GM18861 (cell line): ENCODE results near the gene SMAD6.

ENCODE experiments used
- ATAC-seq: cut with Tn5 transposase; IDR thresholded peaks from one replicate; pipeline ENCODE4 v1.9.1; 2021; ENCODE audit not compliant: unreplicated experiment

SMAD6 gene

DNA sequence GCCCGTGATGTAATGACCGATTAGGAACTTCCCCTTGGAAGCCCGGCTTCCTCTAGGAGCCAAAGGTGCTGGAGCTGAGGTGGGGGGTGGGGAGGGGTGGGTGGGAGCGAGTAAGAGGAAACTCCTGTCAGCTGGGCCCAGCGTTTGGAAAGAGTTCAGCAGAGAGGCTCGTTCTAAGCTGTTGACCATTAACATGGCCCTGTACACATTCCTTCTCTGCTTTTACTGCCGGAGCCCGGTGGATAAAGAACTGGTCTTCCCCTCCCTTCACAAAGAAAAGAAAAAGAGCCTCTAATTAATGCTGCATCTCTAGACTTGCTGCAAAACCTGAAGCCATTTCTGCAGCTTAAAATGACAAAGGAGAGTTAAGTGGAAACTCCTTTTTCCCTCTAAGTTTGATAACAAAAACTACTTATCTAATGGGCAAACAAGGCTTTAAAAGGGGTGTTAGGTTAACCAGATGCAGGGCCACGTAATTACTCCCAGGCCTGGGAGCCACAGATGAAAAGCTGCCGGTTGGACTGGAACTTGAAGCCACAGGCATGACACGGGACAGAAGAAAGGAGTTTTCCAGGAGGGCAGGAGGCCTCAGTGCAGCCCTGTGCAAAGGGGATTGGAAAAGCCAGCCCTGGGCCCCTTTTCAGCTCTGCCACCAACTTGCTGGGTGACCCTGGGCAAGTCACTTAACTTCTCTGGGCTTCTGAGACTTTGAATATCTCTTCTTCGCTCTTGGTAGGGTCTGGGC, 71.3 kb downstream of the SMAD6 start:
- no peak for ATAC-seq

DNA sequence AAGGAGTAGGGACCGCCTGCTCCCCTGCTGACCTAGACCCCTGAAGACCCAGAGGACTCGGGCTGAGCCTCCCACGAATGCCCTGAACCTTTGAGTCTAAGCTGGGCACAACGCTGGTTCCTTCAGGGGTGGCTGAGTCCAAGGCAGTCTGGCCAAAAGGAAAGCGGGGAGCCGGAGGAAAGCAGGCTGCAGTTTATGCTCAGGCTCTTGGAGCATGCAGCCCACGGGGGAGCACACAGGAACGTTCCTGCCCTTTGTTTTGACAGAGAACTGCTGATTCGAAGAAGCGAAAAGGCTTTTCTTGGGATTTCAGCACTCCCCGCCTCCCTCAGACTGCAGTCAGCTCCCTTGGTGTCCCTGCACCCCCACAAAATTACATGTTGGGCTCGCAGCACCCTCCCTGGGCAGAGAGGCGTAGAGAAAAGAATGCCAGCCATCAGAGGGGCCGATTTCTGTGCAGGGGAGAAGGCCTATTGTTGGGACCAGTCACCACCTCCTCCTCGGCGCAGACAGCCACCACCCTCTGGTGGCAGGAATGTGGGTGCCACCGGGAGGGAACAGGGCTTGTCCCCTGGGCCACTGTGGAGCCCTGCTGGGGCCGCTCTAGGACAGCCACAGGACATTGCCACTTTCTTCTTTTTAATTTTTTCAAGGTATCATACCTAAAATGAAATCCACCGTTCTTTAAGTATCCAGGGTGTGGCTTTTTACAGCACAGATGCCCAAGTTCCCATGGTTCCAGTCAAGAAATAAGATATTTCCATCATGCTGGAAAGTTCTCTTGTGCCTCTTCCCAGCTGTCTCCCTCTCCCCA, 72.2 kb downstream of the SMAD6 start:
- no peak for ATAC-seq

DNA sequence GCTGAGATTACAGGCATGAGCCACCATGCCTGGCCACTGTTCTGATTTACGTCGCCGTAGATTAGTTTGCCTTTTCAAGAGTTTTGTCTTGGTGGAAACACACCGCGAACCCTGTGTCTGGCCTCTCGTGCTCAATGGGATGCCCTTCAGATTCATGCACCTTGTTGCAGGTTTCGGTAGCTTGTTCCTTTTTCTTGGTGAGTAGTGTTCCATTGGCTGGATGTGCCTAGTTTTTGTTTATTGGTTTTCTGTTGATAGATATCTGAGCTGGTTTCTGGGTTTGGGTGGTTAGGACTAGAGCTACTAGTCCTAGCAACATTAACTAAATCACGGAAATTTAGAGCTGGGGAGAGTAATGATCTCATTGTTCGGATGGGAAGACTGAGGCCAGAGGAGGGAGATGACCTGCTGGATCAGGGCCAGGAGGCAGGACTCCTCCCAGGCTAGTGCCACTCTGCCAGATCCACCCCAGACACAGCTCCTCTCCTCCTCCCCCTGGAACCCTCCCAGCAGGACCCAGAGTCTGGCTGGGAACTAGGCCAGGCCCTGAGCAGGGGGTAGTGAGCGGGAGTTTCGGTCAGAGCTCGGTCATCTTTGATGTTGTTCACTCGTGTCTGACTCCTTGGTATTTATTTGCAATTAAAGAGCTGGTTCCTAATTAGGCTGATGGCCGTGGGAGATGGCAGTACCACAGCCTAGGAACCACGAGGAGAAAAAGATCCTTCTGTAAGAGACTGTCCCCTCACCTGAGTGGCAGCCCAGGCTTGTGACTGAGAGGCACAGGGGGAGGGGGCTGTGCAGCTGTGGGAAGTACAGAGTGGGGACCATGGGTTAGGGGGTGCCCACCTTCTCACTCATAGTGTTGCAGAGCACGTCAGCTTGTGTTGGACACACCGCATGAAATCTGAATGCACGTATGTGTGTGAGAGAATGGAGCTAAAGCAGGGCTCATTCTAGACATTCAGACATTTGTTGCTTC, 73.4 kb downstream of the SMAD6 start:
- no peak for ATAC-seq

DNA sequence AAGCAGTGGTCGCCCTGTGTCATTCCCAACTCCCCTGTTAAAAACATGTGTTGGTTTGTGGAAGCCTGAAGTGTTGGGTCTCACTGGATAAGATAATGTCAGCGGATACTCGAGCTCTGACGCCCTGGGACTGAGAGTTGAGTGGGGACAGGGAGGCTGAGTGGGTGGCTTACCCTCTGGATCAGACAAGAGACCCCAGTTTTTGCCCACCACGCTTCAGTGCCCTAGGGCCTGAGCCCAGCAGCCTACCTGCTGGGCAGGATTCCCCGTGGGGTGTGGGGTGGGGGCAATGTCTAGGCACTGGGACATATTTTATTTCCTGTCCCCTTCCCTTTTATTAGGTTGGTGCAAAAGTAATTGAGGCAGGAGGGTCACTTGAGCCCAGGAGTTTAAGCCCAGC, 75.0 kb downstream of the SMAD6 start:
- ATAC-seq: no peak

DNA sequence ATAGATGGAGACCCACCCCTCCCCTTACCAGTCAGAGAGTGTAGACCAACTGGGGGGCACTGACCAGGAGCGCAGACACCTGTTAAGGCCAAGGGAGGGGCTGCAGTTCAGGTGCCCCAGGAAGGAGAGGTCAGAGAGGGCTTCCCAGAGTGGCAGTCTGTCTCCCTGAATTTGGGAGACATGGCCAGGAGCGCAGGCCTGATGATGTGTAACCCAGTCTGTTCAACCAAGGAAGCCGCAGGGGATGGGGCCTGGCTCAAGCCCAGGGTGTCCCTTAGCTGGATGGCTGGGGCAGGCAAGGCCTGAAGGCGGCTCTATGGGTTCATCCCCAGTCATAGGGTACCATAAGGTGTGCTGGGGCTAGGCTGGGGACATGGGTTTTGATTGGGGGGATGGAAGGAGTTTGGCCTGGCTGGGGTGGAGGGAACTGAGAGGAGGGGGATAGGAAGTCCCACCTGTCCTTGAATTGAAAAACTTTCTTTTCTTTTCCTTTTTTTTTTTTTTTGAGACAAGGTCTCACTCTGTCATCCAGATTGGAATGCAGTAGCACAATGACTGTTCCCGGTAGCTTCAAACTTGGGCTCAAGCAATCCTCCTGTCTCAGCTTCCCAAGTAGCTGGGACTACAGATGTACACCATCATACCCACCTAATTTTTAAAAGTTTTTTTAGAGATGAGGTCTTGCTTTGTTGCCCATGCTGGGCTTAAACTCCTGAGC, 75.7 kb downstream of the SMAD6 start:
- no peak for ATAC-seq

DNA sequence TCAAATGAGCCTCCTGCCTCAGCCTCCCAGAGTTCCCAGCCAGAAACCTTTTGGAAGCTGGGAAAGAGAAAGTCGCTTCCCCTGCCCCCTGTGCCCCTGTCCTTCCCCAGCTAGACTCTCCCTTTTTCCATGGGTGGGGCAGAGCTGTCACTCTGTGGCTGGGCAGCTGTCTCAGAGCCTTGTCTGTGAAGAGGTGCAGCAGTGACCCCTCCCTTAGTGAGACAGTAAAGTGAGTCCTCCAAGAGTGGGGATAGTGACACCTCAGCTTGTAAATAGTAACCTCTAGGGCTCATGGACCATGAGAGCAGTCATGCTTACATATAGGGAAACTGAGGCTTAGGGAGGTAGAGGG, 76.3 kb downstream of the SMAD6 start:
- ATAC-seq: no peak

DNA sequence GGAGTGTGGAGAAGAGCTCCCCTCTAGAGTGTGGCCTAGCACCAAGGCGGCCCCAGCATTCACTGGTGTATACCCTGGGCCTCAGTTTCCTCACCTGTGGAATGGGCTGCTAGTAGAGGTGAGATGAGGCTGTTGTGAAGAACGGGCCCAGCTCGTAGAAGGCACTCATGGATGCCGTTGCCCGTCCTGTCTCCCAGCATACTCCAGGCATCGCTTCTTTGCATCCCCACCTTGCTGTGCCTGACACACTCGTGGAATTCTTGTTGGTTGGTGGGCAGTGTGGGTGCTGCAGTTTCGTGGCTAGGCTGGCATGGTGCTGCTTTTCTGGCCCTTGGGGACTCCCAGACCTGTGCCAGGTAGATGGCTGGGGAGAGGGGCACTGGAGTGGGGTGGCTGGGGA, 76.7 kb downstream of the SMAD6 start:
- no peak for ATAC-seq

DNA sequence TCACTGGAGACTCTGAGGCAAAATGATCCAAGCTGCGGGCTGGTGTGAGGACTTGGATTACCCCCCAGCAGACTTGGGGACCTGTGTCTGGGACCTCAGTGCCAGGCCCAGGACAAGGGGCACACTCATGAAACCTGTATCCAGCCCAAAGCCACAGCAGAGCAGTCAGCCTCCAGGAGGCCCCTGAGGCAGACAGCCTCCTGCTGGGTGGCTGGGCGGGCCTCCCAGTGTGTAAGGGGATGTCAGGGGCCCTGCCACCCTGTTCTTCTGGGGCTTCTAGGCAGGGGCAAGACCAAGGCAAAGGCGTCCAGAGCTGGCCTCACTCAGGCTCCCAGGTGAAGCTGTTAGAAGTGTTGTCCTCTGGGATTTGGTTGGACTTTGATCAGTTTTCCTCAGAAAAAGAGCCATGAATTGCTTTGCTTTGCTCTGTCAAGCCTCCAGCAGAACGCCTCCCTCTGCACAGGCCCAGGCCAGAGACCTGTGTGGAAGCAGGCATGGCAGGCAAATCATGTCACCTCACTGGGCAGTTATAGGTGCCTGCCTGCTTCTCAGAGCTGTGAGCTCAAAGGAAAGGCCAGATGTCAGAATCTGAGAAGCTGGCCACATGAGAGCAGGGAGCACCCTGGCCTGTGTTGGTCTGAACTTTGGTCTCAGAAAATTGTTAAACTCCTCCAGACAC, 77.4 kb downstream of the SMAD6 start:
- ATAC-seq: no peak

DNA sequence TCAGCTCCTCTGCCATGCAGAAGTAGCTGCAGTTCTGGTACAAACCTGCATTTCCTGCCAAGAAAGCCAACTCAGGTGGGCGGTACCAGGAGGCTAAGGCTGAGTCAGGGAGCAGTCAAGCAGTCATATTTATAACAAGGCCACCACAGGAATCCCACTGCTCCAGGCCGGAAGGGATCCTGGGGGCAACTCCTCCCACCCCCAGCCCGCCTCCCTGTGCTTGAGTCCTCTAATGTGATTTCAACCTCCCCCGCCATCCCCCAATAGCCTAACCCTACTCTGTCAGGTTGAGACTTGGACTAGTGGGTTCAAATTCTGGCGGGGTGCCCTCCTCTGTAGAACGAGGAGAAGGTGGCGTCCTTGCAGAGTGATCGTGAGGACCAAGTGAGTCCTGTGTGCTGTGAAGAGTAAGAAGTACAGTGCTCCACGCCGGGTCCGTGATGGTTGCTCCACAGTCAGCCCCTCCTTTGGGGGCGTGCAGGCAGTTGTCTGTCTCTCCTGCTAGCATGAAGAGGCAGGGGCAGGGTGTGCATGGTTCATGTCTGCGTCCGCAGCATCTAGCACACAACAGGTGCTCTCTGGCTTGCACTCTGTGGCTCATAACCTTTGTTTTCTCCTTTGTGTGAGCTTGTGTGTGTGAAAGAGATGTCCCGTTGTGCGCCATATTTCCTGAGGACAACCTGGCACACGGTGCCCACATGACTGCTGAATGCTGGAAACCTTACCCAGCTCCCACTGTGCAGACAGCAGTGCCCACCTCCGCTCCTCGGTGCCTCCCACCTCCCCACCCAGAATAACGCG, 78.3 kb downstream of the SMAD6 start:
- no peak for ATAC-seq

DNA sequence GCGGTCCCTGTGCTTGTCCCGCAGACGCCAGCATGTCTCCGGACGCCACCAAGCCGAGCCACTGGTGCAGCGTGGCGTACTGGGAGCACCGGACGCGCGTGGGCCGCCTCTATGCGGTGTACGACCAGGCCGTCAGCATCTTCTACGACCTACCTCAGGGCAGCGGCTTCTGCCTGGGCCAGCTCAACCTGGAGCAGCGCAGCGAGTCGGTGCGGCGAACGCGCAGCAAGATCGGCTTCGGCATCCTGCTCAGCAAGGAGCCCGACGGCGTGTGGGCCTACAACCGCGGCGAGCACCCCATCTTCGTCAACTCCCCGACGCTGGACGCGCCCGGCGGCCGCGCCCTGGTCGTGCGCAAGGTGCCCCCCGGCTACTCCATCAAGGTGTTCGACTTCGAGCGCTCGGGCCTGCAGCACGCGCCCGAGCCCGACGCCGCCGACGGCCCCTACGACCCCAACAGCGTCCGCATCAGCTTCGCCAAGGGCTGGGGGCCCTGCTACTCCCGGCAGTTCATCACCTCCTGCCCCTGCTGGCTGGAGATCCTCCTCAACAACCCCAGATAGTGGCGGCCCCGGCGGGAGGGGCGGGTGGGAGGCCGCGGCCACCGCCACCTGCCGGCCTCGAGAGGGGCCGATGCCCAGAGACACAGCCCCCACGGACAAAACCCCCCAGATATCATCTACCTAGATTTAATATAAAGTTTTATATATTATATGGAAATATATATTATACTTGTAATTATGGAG, 79.1 kb downstream of the SMAD6 start:
- no peak for ATAC-seq

DNA sequence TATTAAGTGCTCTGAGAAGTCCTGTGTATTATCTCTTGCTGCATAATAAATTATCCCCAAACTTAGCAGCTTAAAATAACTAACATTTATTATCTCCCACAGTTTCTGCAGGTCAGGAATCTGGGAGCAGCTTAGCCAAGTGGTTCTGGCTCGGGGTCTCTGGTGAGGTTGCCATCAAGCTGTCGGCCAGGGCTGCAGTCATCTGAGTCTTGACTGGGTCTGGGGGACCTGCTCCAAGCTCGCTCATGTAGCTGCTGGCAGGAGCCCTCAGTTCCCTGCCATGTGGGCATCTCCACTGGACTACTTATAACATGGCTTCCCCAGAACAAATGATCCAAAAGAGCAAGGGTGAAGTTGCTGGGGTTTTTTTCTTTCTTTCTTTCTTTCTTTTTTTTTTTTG, 80.7 kb downstream of the SMAD6 start:
- no peak for ATAC-seq

DNA sequence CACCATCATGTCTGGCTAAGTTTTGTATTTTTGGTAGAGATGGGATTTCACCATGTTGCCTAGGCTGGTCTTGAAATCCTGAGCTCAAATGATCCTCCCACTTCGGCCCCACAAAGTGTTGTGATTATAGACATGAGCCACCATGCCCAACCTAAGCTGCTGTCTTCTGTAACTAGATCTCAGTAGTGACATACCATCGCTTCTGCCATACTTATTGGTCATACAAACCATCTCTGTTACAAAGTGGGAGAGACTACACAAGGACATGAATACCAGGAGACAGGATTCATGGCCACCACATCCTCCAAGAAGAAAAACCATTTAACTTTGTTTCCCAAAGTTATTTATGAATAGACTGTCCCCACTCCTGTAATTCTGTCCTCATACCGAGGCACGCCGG, 81.3 kb downstream of the SMAD6 start:
- no peak for ATAC-seq

DNA sequence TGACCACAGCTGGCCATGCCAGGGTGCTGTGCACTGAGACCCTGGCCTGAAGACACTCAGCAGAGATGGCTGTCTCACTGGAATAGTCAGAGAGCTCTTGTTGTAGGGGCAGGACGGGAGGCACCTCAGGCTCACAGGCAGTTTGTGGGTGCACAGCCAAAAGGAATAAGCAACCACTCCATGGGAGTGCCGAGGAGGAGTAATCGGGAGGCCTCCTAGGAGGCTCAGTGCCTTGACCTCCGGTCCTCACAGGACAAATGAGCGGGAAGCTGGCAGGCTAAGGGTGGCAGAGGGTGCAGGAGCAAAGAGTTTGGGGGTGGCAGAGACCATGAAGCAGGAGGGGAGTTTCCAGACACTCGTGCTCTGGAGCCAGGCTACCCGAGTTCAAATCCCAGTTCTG, 81.7 kb downstream of the SMAD6 start:
- no peak for ATAC-seq

DNA sequence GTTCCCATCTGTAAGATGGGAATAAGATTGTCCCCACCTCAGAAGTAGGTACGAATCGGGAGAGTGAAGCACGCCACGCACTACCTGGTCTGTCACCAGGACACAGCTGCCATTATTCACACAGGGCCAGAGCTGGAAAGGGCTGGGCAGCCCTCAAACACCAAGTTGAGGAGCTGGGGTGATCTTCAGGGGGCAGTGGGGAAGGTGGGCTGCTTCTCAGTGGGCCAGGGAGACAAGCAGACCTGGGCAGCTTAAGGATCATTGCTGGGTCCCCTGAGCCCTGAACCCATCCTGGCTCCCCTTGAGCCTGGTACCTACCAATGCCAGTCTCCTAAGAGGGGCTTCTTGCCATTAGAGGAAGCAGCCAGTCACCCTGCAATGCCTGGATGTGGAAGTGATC, 82.1 kb downstream of the SMAD6 start:
- ATAC-seq: no peak

DNA sequence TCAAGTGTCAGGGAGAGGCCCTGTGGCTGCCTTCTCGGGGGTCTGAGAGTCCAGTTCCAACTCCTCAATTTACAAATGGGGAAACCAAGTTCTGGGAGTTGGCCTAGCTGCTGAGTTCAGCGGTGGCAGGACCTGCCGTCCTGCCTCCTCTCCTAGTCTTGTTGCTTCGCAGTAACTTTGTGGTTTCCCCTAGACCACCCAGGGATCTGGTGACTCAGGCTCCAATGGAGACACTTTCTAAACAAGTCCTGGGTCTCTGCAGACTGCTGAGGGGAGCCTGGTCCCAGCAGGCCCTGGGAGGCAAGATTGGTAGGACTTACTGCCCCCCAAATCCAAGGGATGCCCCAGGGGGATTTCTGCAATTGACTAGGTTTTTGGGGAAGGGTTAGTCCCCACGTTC, 83.6 kb downstream of the SMAD6 start:
- no peak for ATAC-seq

DNA sequence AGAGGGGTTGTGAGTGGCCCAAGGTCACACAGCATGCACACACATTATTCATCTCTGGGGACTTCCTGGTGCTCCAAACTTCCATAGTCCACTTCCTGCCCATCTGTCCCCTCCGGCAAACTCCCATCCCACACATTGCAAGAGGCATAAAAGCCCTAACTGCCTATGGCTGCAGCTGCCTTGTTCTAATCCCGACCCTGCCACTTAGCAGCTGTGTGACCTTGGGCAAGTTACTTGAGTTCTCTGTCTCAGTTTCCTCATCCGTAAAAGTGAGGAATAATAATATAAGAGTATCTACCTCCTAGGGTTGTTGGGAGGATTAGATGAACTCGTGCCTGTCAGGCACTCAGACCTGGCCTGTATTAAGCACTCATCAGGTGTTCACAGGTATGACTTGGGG, 84.2 kb downstream of the SMAD6 start:
- ATAC-seq: no peak

DNA sequence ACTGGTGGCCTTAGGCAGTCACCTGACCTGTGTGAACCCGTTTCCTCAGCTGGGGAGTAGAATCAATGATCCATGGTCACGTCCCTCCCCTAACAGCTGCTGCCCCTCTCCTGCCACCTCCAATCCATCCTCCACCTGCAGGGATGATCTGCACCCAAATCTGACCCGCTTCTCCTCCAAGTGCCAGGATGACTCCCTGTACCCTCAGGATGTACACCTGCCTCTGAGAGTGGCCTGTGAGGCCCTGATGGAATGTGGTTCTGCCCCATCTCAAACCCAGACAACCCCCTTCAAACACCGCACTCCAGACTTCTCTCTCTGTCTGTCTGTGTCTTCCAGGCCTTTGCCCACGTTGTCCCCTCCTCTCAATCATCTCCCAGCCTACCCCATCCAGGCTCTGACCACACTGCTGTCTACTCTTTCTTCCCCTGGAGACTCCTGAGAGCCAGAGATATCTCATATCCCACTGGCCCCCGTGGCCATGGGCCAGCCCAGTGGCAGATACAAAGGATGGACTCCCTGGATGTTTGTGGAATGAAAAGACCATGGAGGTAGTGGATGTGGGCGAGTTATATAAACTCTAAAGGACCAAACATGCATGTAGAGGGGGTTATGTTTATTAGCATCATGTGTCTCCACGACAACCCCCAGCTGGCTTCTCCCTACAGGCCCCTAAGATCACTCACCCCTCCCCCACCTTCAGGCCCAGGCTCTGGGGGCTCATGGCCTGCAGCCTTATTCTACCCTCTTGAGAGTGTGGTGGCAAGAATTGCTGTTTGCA, 84.9 kb downstream of the SMAD6 start:
- no peak for ATAC-seq

DNA sequence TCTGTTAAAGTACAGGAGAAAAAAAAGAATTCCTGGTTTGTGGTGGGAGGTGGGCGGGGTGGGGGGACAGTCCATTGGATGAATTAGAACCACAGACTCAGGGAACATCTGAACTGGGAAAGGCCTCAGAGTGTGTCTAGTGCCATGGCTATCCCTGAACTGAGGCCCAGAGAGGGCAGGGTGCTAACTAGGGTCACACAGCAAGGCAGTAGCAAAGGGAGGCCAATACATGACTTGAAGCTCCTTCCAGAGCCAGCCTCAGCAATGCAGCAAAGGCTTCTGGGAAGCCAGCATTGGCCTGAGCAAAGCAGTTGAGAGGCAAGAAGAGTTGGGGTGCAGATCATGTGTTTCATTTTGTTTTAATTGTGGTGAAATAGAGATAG, 85.4 kb downstream of the SMAD6 start:
- no peak for ATAC-seq
